ENCODE measurements around the gene NARS2.

Gene NARS2

DNA sequence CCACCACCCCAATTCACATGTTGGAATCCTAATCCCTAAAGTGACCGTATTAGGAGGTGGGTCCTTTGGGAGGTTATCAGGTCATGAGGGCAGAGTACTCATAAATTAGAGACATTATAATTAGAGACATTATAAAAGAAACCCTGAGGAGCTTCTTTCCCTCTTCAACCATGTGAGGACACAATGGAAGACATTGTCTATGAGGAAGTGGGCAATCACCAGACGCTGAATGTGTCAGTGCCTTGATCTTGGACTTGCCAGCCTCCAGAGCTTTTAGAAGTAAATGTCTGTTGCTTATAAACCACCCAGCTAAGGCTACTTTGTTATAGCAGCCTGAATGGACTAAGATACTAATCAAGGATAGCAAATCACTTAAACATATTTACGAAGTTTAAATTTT, 171.8 kb downstream of the NARS2 start:
- DNase-seq: no peak

GRCh38 chr11:78400702-78401101, 174.0 kb downstream of the NARS2 start:
- no peak for DNase-seq

- no peak for DNase-seq
These were observed 174.5 kb downstream of the NARS2 start for GRCh38 chr11:78400116-78400515.

GRCh38 chr11:78399136-78399535, 175.5 kb downstream of the NARS2 start:
- no peak for DNase-seq

- DNase-seq: no peak
These were observed 175.9 kb downstream of the NARS2 start for GRCh38 chr11:78398715-78399114.

DNA sequence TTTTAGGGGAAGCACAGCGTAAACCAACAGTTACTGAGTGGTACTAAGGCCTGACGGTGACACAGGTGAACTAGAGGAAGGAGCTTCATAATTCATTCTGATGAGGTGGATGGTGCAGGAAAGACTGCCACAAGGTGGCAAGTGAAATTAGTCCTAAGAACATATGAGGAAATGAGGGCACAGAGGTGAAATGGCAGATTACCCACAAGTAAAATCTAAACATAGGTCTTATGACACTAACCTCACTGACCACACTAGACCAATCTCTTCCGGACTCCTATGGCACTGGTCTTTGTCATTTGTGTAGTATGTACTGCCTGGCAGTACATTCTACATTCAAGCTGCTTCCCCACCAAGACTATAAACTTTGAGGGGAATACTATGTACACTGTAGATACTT, 177.3 kb downstream of the NARS2 start:
- peak; percentile 18 for DNase-seq

DNA sequence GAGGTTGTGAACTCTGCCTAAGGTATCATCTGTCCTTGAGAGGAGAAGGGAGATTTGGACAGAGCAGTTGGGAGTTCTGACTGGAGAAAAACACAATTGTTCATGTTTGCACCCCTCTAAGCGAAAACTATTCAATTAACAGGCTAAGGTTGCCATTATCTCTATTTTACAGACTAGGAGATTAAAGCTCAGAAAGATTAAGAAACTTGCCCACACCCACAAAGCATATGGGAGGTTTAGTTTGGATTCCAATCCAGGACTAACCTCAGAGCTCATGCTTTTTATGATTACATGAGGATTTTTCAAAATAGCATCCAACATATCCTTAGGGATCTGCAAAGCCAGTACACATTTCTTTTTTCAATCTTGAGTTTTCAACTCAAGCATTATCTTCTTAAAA, 179.1 kb downstream of the NARS2 start:
- no peak for DNase-seq

DNA sequence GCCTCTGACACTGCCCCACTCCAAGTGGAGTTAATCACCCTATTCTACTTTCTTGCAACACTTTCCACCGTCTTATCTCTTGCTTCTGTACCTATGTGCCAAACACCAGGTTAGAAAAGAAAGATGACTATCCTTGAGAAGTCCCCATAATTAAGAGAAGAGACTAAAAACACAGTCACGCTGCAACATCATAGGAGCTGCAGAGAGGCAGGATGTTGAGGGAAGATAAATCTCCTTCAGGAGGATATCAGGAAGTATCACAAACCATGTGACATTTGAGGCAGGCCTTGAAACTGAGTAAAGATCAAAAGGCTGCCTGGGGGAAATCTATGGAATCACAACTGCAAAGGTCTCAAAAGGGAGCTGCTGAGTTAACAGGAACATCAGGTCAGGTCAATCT, 181.8 kb downstream of the NARS2 start:
- DNase-seq: no peak

DNA sequence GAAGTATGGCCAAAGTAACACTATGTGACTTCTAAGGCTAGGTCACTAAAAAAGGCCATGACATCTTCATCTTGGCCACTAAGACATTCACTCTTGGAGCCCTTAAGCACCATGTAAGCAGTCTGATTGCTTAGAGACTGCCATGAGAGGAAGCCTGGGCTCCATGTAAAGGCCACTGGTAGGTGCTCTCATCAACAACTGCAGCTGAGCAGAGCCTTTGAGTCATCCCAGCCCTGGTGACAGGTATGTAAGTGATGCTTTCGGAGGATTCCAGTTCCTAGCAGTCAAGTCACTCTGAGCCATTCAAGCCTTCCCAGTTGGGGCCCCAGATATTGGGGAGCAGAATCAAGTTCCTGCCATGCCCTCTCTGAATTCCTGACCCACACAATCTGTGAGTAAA, 183.2 kb downstream of the NARS2 start:
- DNase-seq: no peak

DNA sequence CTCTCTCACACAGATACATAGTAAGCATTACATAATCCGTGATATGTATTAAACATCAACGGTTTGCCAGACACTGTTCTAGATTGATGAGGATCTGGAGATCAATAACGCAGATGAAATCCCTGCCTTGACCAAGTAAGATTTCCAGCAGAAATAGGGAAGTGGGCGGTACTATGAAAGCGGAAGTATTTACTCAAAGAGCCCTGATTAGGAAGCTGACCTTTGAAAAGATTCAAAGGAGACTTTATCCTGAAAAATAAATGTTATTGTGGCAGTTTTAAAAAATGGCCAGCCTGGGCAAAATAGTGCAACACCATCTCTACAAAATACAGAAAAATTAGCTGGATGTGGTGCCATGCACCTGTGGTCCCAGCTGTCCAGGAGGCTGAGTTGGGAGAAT, 183.9 kb downstream of the NARS2 start:
- DNase-seq: no peak

GRCh38 chr11:78386215-78386941, 188.3 kb downstream of the NARS2 start:
- no peak for DNase-seq
